AG04450 (cell line): Measurements from ENCODE around the gene GUCY2F. TPM values are rescaled to one million over a fixed set of nuclear protein-coding genes. Genes with fewer than 3 reads are reported as not detected.

Source experiments
- CTCF ChIA-PET: fragments of 300-600, 350-600 bp; formaldehyde crosslinking; extraction: SDS; loops from one replicate; lab custom pipeline; 2022; ENCODE audit warnings: antibody characterized with exemption, inconsistent platforms; lab: Charles Lee
- POLR2A ChIA-PET: fragments of 350-600 bp; formaldehyde crosslinking; extraction: SDS; loops from one replicate; lab custom pipeline; 2021; ENCODE audit warnings: antibody characterized with exemption, inconsistent platforms; lab: Yijun Ruan, JAX
- DNase-seq: peaks from one replicate; pipeline ENCODE4 v3.0.0-alpha.2; 2011; ENCODE audit warnings: low read depth, low spot score
- H3K27ac ChIP-seq: one replicate; pipeline ENCODE4 v1.5.1; 2012; ENCODE audit warnings: low read depth, low read length, control low read depth
- H3K27me3 ChIP-seq: one replicate; pipeline ENCODE4 v1.6.0; 2012; ENCODE audit warnings: low read length; ENCODE audit not compliant: control insufficient read depth, insufficient read depth
- H3K4me3 ChIP-seq: 2 replicates; pipeline ENCODE4 v1.5.1; 2011; ENCODE audit warnings: mild to moderate bottlenecking, low read depth, low read length, control low read depth
- H3K9me3 ChIP-seq: 2 replicates; pipeline ENCODE4 v1.5.1; 2012; ENCODE audit warnings: low read length; ENCODE audit not compliant: control insufficient read depth, insufficient read depth
- polyA plus RNA-seq: library from polyadenylated mRNA; depleted of rRNA; stranded (reverse); fragments of >200 nt; gene quantifications from 2 replicates; pipeline ENCODE4 v1.2.3, GENCODE V29; 2011; rRNA removed
- TF ChIP-seq, protein P1 (sequence below): IDR thresholded peaks from 2 replicates; pipeline ENCODE4 v1.5.1; 2011; ENCODE audit warnings: low read depth, low read length, control low read depth, inconsistent platforms

Gene GUCY2F
- polyA plus RNA-seq, 1 experiment = 0.02 TPM

DNA sequence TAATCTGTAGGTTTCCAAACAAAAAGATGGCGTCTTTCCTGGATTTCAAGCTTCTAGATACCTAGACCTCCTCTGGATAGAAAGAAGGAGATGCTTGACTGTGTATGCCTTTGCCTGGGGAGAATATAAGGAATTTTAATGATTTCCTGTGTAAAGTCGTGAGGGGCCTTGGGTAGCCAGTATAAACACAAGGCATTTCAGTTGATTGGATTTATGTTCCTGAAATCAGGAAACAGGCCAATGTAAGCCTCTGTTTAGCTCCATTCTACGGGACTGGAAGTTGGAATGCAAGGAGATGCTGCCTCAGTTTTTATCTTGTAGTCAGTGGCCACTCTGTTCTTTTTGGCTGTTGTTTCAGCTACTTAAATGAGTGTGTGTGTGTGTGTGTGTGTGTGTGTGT lies 137.2 kb downstream of the GUCY2F start:
- TF ChIP-seq, protein P1, sequence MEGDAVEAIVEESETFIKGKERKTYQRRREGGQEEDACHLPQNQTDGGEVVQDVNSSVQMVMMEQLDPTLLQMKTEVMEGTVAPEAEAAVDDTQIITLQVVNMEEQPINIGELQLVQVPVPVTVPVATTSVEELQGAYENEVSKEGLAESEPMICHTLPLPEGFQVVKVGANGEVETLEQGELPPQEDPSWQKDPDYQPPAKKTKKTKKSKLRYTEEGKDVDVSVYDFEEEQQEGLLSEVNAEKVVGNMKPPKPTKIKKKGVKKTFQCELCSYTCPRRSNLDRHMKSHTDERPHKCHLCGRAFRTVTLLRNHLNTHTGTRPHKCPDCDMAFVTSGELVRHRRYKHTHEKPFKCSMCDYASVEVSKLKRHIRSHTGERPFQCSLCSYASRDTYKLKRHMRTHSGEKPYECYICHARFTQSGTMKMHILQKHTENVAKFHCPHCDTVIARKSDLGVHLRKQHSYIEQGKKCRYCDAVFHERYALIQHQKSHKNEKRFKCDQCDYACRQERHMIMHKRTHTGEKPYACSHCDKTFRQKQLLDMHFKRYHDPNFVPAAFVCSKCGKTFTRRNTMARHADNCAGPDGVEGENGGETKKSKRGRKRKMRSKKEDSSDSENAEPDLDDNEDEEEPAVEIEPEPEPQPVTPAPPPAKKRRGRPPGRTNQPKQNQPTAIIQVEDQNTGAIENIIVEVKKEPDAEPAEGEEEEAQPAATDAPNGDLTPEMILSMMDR = no peak
- no peak for DNase-seq
- Histone ChIP-seq H3K27me3 (no peaks in the 10 kb centered on the region), H3K4me3 (no peak overlapping the region), H3K27ac (no peak overlapping the region), H3K9me3 (no peaks in the 10 kb centered on the region)
- ChIA-PET POLR2A (no interaction called here), CTCF (no interaction called here)

DNA sequence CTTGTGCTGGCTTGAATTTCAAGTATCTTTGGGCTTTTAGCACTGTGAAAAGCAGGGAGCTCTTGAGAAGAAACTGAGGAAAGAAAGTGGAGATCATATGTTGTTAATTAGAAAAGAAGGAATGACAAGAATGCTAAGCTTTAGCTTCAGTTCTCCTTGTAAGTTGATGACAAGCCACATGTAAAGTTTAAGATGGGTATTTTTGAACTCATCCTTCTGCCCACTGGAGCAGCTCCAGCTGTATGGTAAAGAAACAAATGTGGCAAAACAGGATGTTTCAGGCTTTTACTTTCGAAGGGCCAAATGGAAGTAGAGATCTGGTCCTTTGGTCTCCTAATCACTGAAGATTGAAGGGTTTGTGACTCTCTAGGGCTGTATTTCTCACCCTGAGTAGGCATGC lies 137.8 kb downstream of the GUCY2F start:
- Histone ChIP-seq H3K4me3 (no peak overlapping the region), H3K9me3 (no peaks in the 10 kb centered on the region), H3K27me3 (no peaks in the 10 kb centered on the region), H3K27ac (no peak overlapping the region)
- CTCF ChIA-PET = no interaction called here
- TF ChIP-seq, protein P1 = no peak
- POLR2A ChIA-PET = no interaction called here
- DNase-seq = no peak

DNA sequence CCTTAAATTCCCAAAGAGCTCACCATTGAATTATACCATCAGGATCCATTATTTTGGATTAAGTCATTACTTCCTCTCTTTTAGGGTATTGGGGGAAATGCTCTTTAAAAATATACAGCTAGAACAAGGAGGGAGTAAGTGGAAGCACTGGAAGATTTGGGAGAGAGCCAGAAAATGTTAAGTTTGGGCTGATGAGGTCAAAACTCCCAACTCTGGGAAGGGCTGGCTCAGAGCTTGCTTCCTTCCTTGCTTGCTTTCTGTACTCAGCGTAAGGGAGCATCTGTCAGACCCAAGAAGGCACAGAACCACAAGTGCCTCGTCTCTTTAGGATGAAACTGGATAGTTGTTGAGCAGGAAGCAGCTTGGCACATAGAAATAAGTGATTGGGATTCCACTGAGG lies 138.2 kb downstream of the GUCY2F start:
- no peak overlapping the region for H3K27ac ChIP-seq
- H3K27me3 ChIP-seq = no peaks in the 10 kb centered on the region
- no peak overlapping the region for H3K4me3 ChIP-seq
- ChIA-PET POLR2A (no interaction called here), CTCF (no interaction called here)
- no peaks in the 10 kb centered on the region for H3K9me3 ChIP-seq
- TF ChIP-seq, protein P1 = no peak
- DNase-seq = no peak

DNA sequence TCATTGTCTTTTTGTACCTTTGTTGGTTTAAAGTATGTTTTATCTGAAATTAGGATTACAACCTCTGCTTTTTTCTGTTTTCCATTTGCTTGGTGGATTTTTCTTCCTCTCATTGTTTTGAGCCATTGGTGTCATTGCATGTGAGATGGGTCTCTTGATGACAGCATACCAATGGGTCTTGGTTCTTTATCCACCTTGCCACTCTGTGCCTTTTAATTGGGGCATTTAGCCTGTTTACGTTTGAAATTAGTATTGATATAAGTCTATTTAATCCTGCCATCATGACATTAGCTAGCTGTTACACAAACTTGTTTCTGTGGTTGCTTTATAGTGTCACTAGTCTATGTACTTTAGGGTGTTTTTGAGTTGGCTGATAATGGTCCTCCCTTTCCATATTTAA lies 145.7 kb downstream of the GUCY2F start:
- H3K4me3 ChIP-seq = no peak overlapping the region
- no peaks in the 10 kb centered on the region for H3K9me3 ChIP-seq
- CTCF ChIA-PET = no interaction called here
- H3K27ac ChIP-seq = no peak overlapping the region
- TF ChIP-seq, protein P1 = no peak
- POLR2A ChIA-PET = no interaction called here
- no peak for DNase-seq
- H3K27me3 ChIP-seq = no peaks in the 10 kb centered on the region

DNA sequence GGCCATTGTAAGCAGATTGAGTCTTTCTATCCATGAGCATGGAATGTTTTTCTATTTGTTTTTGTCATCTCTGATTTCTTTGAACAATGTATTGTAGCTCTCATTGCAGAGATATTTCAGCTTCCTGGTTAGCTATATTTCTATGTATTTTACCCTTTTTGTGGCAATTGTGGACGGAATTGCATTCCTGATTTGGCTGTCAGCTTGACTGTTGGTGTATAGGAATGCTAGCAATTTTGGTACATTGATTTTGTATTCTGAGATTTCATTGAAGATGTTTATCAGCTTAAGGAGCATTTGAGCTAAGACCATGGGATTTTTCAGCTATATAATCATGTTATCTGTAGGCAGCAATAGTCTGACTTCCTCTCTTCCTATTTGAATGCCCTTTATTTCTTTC lies 154.6 kb downstream of the GUCY2F start:
- Histone ChIP-seq H3K4me3 (no peak overlapping the region), H3K27ac (no peak overlapping the region), H3K9me3 (no peaks in the 10 kb centered on the region), H3K27me3 (no peaks in the 10 kb centered on the region)
- TF ChIP-seq, protein P1 = no peak
- CTCF ChIA-PET = no interaction called here
- POLR2A ChIA-PET = no interaction called here
- DNase-seq = no peak

Other genes with a start within 250 kb of the GUCY2F start
- 7.8 and 10.5 TPM in 2 replicates for gene NXT2, start 54.8 kb upstream of the GUCY2F start, polyA plus RNA-seq
- 0.29 and 0.56 TPM in 2 replicates for gene KCNE5, start 143.1 kb upstream of the GUCY2F start, polyA plus RNA-seq